GM12878 (cell line): Measurements from ENCODE around the gene TTC22. TPM values are rescaled to one million over a fixed set of nuclear protein-coding genes. Genes with fewer than 3 reads are reported as not detected.

Source experiments
- ATAC-seq: fragments of 200-7000 bp; cut with Tn5 transposase; 3 replicates; pipeline ENCODE4 v1.9.1; 2020; ENCODE audit warnings: mild to moderate bottlenecking, moderate library complexity
- BruUV-seq: library from RNA; stranded (reverse); fragments of 400-500 nt; replicated peaks from 2 replicates; lab custom pipeline; 2021; lab: Mats Ljungman, UMichigan
- CTCF ChIA-PET: fragments of 300-600 bp; sonication (Branson Sonifier 250); formaldehyde crosslinking; extraction: SDS; loops from one replicate; lab custom pipeline; 2021; ENCODE audit warnings: inconsistent platforms; lab: Yijun Ruan, JAX
- POLR2A ChIA-PET: fragments of 350-600 bp; formaldehyde crosslinking; extraction: SDS; loops from one replicate; lab custom pipeline; 2021; ENCODE audit warnings: inconsistent platforms; lab: Charles Lee
- RAD21 ChIA-PET: fragments of 300-600 bp; sonication (Branson Sonifier 250); formaldehyde crosslinking; loops from one replicate; lab custom pipeline; 2023; ENCODE audit warnings: antibody characterized with exemption; ENCODE audit not compliant: unreplicated experiment; lab: Charles Lee
- SMC1A ChIA-PET: fragments of 300-600 bp; sonication (Branson Sonifier 250); formaldehyde crosslinking; loops from one replicate; lab custom pipeline; 2023; ENCODE audit not compliant: unreplicated experiment, uncharacterized antibody; lab: Charles Lee
- DNase-seq: peaks from one replicate; pipeline ENCODE4 v3.0.0-alpha.2; 2011; ENCODE audit warnings: low read depth, low spot score
- FAIRE-seq: peaks from 3 replicates; lab custom pipeline; 2011; peaks lifted over from hg19 to GRCh38; lab: Jason Lieb, UNC
- H2AFZ ChIP-seq: 2 replicates; pipeline ENCODE4 v1.6.0; 2011; ENCODE audit warnings: low read depth, low read length, control low read depth; ENCODE audit not compliant: control insufficient read depth
- H3K27ac ChIP-seq: 2 replicates; pipeline ENCODE4 v1.5.1; 2011; ENCODE audit warnings: control low read depth; ENCODE audit not compliant: control insufficient read depth, insufficient read depth
- H3K27me3 ChIP-seq, 2 experiments: replicated peaks in 1 of 2; 2 replicates each; pipeline versions ENCODE4 v1.6.0 to v1.6.1; 2011; ENCODE audit warnings: low read length in 1 of 2; ENCODE audit not compliant: control insufficient read depth in 2 of 2, insufficient read depth in 2 of 2
- H3K36me3 ChIP-seq, 2 experiments: 2 replicates each; pipeline ENCODE4 v1.5.1; 2011; ENCODE audit warnings: low read length in 1 of 2; ENCODE audit not compliant: control insufficient read depth in 2 of 2, insufficient read depth in 2 of 2
- H3K4me1 ChIP-seq: 2 replicates; pipeline ENCODE4 v1.6.1; 2011; ENCODE audit warnings: mild to moderate bottlenecking, low read length, moderate library complexity, mixed read lengths; ENCODE audit not compliant: control insufficient read depth, insufficient read depth
- H3K4me2 ChIP-seq: 2 replicates; pipeline ENCODE4 v1.6.0; 2011; ENCODE audit warnings: control low read depth; ENCODE audit not compliant: control insufficient read depth, insufficient read depth
- H3K4me3 ChIP-seq: fragments of 200-600 bp; sonication (generic); 2 replicates; pipeline ENCODE4 v1.5.1; 2016
- H3K79me2 ChIP-seq: 2 replicates; pipeline ENCODE4 v1.6.0; 2011; ENCODE audit warnings: low read length; ENCODE audit not compliant: control insufficient read depth, insufficient read depth
- H3K9ac ChIP-seq: 2 replicates; pipeline ENCODE4 v1.8.0; 2011; ENCODE audit warnings: low read length, control low read depth, mixed read lengths; ENCODE audit not compliant: control insufficient read depth, insufficient read depth
- H3K9me3 ChIP-seq: replicated peaks from 3 replicates; pipeline ENCODE4 v1.5.1; 2011; ENCODE audit warnings: mild to moderate bottlenecking, low read length; ENCODE audit not compliant: control insufficient read depth, insufficient read depth
- H4K20me1 ChIP-seq: 2 replicates; pipeline ENCODE4 v1.6.0; 2011; ENCODE audit not compliant: control insufficient read depth, insufficient read depth
- CTCF ChIP-seq, 3 experiments: IDR thresholded peaks in 2 of 3; conservative IDR thresholded peaks in 1 of 3; 2 replicates each; pipeline ENCODE4 v1.5.1; 2011; ENCODE audit warnings: low read depth in 3 of 3, low read length in 3 of 3, mild to moderate bottlenecking in 3 of 3, control low read depth in 2 of 3, moderate library complexity in 2 of 3, inconsistent platforms in 1 of 3, mixed read lengths in 1 of 3; ENCODE audit not compliant: control insufficient read depth in 2 of 3, insufficient read depth in 1 of 3; ENCODE audit errors: extremely low read depth in 1 of 3
- POLR2AphosphoS2 ChIP-seq: IDR thresholded peaks from 2 replicates; pipeline ENCODE4 v1.6.1; 2011; ENCODE audit warnings: low read depth, mild to moderate bottlenecking, low read length, improper control_type of control experiment, moderate library complexity
- RAD21 ChIP-seq: IDR thresholded peaks from 2 replicates; pipeline ENCODE4 v1.6.1; 2011; ENCODE audit warnings: mild to moderate bottlenecking, low read depth, low read length, moderate library complexity; ENCODE audit not compliant: insufficient read depth
- SMC3 ChIP-seq: IDR thresholded peaks from 2 replicates; pipeline ENCODE4 v1.6.1; 2011; ENCODE audit warnings: low read length, improper control_type of control experiment, borderline replicate concordance
- WGBS: methylation state at CpG from one replicate; pipeline ENCODE4 v1.1.6; 2016; ENCODE audit warnings: low lambda C conversion rate; ENCODE audit not compliant: insufficient replicate concordance, insufficient coverage; ENCODE audit errors: missing lambda C conversion rate; 5-methylcytosine and 5-hydroxymethylcytosine counted together
- in situ Hi-C: fragments of 300-500 bp; cut with MboI; formaldehyde crosslinking; loops from 9 replicates; pipeline ENCODE4 v1.14.3; 2018; ENCODE audit warnings: mixed read lengths
- intact Hi-C: fragments of 100-400 bp; cut with micrococcal nuclease; formaldehyde crosslinking; loops from one replicate; pipeline ENCODE4 v1.14.2; 2022; ENCODE audit not compliant: unreplicated experiment
- polyA plus RNA-seq, 11 experiments: library from polyadenylated mRNA; depleted of rRNA in 4 of 11; unstranded in 6 of 11; stranded (reverse) in 5 of 11; fragments of >200 nt; fragmentation: Nextera tagmentation in 4 of 11; fragmentation: Illumina TruSeq in 1 of 11; extraction: Ambion mirVana in 4 of 11; extraction: Trizol in 1 of 11; gene quantifications; 1 replicate in 1 of 11; 2 replicates in 10 of 11; pipeline versions ENCODE4 v1.2.1 to v1.2.3, GENCODE V29; 2011 to 2016; ENCODE audit warnings: inconsistent platforms in 2 of 11, missing spikeins in 2 of 11, low read depth in 1 of 11
- total RNA-seq, 4 experiments: library from RNA; depleted of rRNA in 3 of 4; stranded (reverse); fragments of >200 nt in 3 of 4; fragmentation: Illumina TruSeq in 1 of 4; extraction: Trizol in 1 of 4; gene quantifications; 2 replicates each; pipeline versions ENCODE4 v1.2.1 to v1.2.3, GENCODE V29; 2013 to 2021

The TTC22 gene
- total and polyA plus RNA-seq, 10 of the 15 experiments (the other 5 are each of a cell fraction or from before 2014, with no cell fraction given): 0.64 to 5.1 (median 1.9) TPM

- intact Hi-C loops (no loop called here), in situ Hi-C loops (no loop called here)
- Histone ChIP-seq H3K27ac (no peak overlapping the region), H3K79me2 (no peaks in the 10 kb centered on the region), H3K27me3 (no peaks in the 10 kb centered on the region), H3K9ac (no peak overlapping the region), H4K20me1 (no peaks in the 10 kb centered on the region), H3K4me1 (no peaks in the 10 kb centered on the region), H3K9me3 (peaks cover 2% of the 10 kb centered on the region; the same call in 2 of the 3 replicates), H2AFZ (no peak overlapping the region), H3K36me3 (no peaks in the 10 kb centered on the region), H3K4me3 (no peak overlapping the region), H3K4me2 (no peak overlapping the region)
- POLR2A ChIA-PET: interaction anchor here (0.6 kb wide), 1 partner anchor 654 kb away, joined by 3 read pairs; no protein-coding TSS in a partner anchor
- SMC1A ChIA-PET: interaction anchor here (0.8 to 1.2 kb wide), 2 partner anchors 9 to 40 kb away, joined by 4 to 6 read pairs; partner anchors contain the start of gene TTC22
- RAD21 ChIA-PET: interaction anchor here (1.7 kb wide), 1 partner anchor 117 kb away, joined by 4 read pairs; no protein-coding TSS in a partner anchor
- CTCF ChIA-PET: interaction anchor here (0.6 to 2.6 kb wide), 5 partner anchors 9 to 320 kb away, joined by 3 to 11 read pairs (median 3); partner anchors contain the start of gene TTC22
- DNase-seq (no peak), FAIRE-seq (peak; percentile 23), ATAC-seq (peak; percentile 38)
- 72% methylated on average over 9 of the region's 13 CpGs for WGBS
- no TSS peak for BruUV-seq
- TF ChIP-seq SMC3: peak; percentile 18; the same call in 1 of the 2 replicates
- TF ChIP-seq CTCF (IDR thresholded peaks at IDR 0.05 in 2 of 3, conservative IDR thresholded peaks at IDR 0.05 in 1 of 3; ENCODE audit: control insufficient read depth in 2 of 3, extremely low read depth in 1 of 3, insufficient read depth in 1 of 3, low read depth in 3 of 3, low read length in 3 of 3): peak; percentile 20 to 78 (median 69)
- no peak for TF ChIP-seq POLR2AphosphoS2
- TF ChIP-seq RAD21: peak; percentile 43
These were observed 9.1 kb downstream of the TTC22 start for GRCh38 chr1:54791880-54792522.
